H1 (cell line): ENCODE data around the gene SMAD6. TPM values are rescaled to one million over a fixed set of nuclear protein-coding genes. Genes with fewer than 3 reads are reported as not detected.
A peak's percentile ranks its signal among the peaks of the same experiment; 100 is the strongest.

Experiments used
- CTCF ChIA-PET: fragments of 300-600 bp; sonication (Branson Sonifier 250); formaldehyde crosslinking; loops from one replicate; lab custom pipeline; 2021; ENCODE audit not compliant: partially characterized antibody; lab: Charles Lee
- POLR2A ChIA-PET: fragments of 300-600 bp; sonication (Branson Sonifier 250); formaldehyde crosslinking; loops from one replicate; lab custom pipeline; 2021; ENCODE audit warnings: inconsistent platforms; ENCODE audit not compliant: partially characterized antibody; lab: Charles Lee
- DNase-seq, 2 experiments: peaks; one replicate each; pipeline versions ENCODE4 v3.0.0 to v3.0.0-alpha.2; 2010 to 2022; ENCODE audit warnings: low spot score in 2 of 2, low read depth in 1 of 2, mixed read lengths in 1 of 2
- FAIRE-seq: peaks from 2 replicates; lab custom pipeline; 2011; peaks lifted over from hg19 to GRCh38; lab: Jason Lieb, UNC
- H2AFZ ChIP-seq: 2 replicates; pipeline ENCODE4 v1.8.1; 2012; ENCODE audit warnings: low read length, inconsistent platforms
- H2AK5ac ChIP-seq: 2 replicates; pipeline ENCODE4 v1.6.1; 2013; ENCODE audit warnings: low read depth, low read length
- H2BK120ac ChIP-seq: replicated peaks from 2 replicates; pipeline ENCODE3; 2013; ENCODE audit warnings: low read depth, low read length, inconsistent platforms
- H2BK12ac ChIP-seq: 2 replicates; pipeline ENCODE4 v1.6.1; 2013; ENCODE audit warnings: low read depth, low read length
- H2BK15ac ChIP-seq: 2 replicates; pipeline ENCODE4 v1.6.1; 2013; ENCODE audit warnings: low read length
- H2BK20ac ChIP-seq: 2 replicates; pipeline ENCODE4 v1.6.1; 2013; ENCODE audit warnings: low read length
- H2BK5ac ChIP-seq: 2 replicates; pipeline ENCODE4 v1.6.1; 2013; ENCODE audit warnings: low read depth, low read length
- H3K14ac ChIP-seq: 2 replicates; pipeline ENCODE4 v1.6.1; 2013; ENCODE audit warnings: inconsistent platforms; ENCODE audit not compliant: insufficient read length
- H3K18ac ChIP-seq: 2 replicates; pipeline ENCODE4 v1.6.1; 2013; ENCODE audit warnings: low read length; ENCODE audit errors: extremely low read depth
- H3K23ac ChIP-seq: 2 replicates; pipeline ENCODE4 v1.6.1; 2013; ENCODE audit warnings: inconsistent platforms; ENCODE audit not compliant: insufficient read length
- H3K23me2 ChIP-seq: 2 replicates; pipeline ENCODE4 v1.6.1; 2013; ENCODE audit warnings: low read depth, low read length
- H3K27ac ChIP-seq: 2 replicates; pipeline ENCODE4 v1.6.1; 2011; ENCODE audit warnings: low read depth, low read length, inconsistent platforms
- H3K27me3 ChIP-seq, 4 experiments: replicated peaks in 1 of 4; 1 replicate in 1 of 4; 2 replicates in 3 of 4; pipeline versions ENCODE4 v1.6.1 to v1.8.1; 2011 to 2013; ENCODE audit warnings: low read length in 3 of 4, mild to moderate bottlenecking in 3 of 4, inconsistent platforms in 2 of 4, mixed read lengths in 2 of 4, moderate library complexity in 1 of 4; ENCODE audit not compliant: control insufficient read depth in 3 of 4, insufficient read depth in 3 of 4; ENCODE audit errors: extremely low read depth in 1 of 4
- H3K36me3 ChIP-seq, 4 experiments: 2 replicates each; pipeline versions ENCODE4 v1.6.1 to v1.8.1; 2011 to 2013; ENCODE audit warnings: mild to moderate bottlenecking in 4 of 4, low read length in 3 of 4, moderate library complexity in 2 of 4, control low read depth in 1 of 4, inconsistent platforms in 1 of 4; ENCODE audit not compliant: insufficient read depth in 4 of 4, control insufficient read depth in 2 of 4
- H3K4ac ChIP-seq: replicated peaks from 2 replicates; pipeline ENCODE3; 2013; ENCODE audit warnings: low read length, low read depth, mixed read lengths, inconsistent platforms; ENCODE audit not compliant: insufficient read length
- H3K4me1 ChIP-seq, 4 experiments: replicated peaks in 1 of 4; 1 replicate in 1 of 4; 2 replicates in 3 of 4; pipeline versions ENCODE4 v1.6.1 to v1.8.1; 2011 to 2013; ENCODE audit warnings: low read length in 3 of 4, inconsistent platforms in 2 of 4, mixed read lengths in 1 of 4; ENCODE audit not compliant: insufficient read depth in 4 of 4, control insufficient read depth in 3 of 4
- H3K4me2 ChIP-seq, 2 experiments: 2 replicates each; pipeline versions ENCODE4 v1.6.1 to v1.8.1; 2011 to 2013; ENCODE audit warnings: low read depth in 2 of 2, low read length in 2 of 2, control low read depth in 1 of 2, inconsistent platforms in 1 of 2, mild to moderate bottlenecking in 1 of 2; ENCODE audit not compliant: insufficient read depth in 1 of 2
- H3K4me3 ChIP-seq, 4 experiments: fragments of 200-600, 300-600 bp in 1 of 4; sonication (generic), shearing (Covaris generic), sonication (Bioruptor Twin) in 1 of 4; 2 replicates each; pipeline versions ENCODE4 v1.5.1 to v1.8.1; 2011 to 2016; ENCODE audit warnings: low read length in 4 of 4, low read depth in 3 of 4, control low read depth in 2 of 4, inconsistent platforms in 2 of 4, mild to moderate bottlenecking in 2 of 4, mixed read lengths in 1 of 4, moderate library complexity in 1 of 4; ENCODE audit not compliant: insufficient read depth in 2 of 4; ENCODE audit errors: extremely low read depth in 1 of 4
- H3K56ac ChIP-seq: replicated peaks from 2 replicates; pipeline ENCODE3; 2013; ENCODE audit warnings: low read depth, mild to moderate bottlenecking, mixed read lengths, low read length, inconsistent platforms; ENCODE audit not compliant: insufficient read length
- H3K79me1 ChIP-seq: 2 replicates; pipeline ENCODE4 v1.6.1; 2013; ENCODE audit warnings: low read depth, low read length, control low read depth
- H3K79me2 ChIP-seq, 2 experiments: 2 replicates each; pipeline versions ENCODE4 v1.6.1 to v1.8.1; 2012 to 2013; ENCODE audit warnings: low read length in 2 of 2, mild to moderate bottlenecking in 2 of 2, inconsistent platforms in 1 of 2; ENCODE audit not compliant: insufficient read depth in 2 of 2, control insufficient read depth in 1 of 2
- H3K9ac ChIP-seq, 4 experiments: replicated peaks in 1 of 4; 1 replicate in 1 of 4; 2 replicates in 3 of 4; pipeline versions ENCODE4 v1.6.1 to v1.8.1; 2011 to 2013; ENCODE audit warnings: low read depth in 3 of 4, low read length in 3 of 4, control low read depth in 2 of 4, mild to moderate bottlenecking in 2 of 4, moderate library complexity in 2 of 4, inconsistent platforms in 1 of 4; ENCODE audit errors: extremely low read depth in 1 of 4
- H3K9me3 ChIP-seq, 2 experiments: 2 replicates each; pipeline versions ENCODE4 v1.6.1 to v1.8.1; 2012 to 2013; ENCODE audit warnings: mild to moderate bottlenecking in 2 of 2, moderate library complexity in 2 of 2, control low read depth in 1 of 2, inconsistent platforms in 1 of 2, low read depth in 1 of 2, low read length in 1 of 2, mixed read lengths in 1 of 2; ENCODE audit not compliant: insufficient read depth in 2 of 2
- H4K20me1 ChIP-seq, 2 experiments: replicated peaks in 1 of 2; 2 replicates each; pipeline versions ENCODE3 to v1.8.1; 2011 to 2013; ENCODE audit warnings: inconsistent platforms in 2 of 2, low read length in 2 of 2, mild to moderate bottlenecking in 1 of 2; ENCODE audit not compliant: insufficient read depth in 2 of 2, control insufficient read depth in 1 of 2
- H4K5ac ChIP-seq: 2 replicates; pipeline ENCODE4 v1.6.1; 2013; ENCODE audit warnings: low read length, low read depth, mixed read lengths, inconsistent platforms; ENCODE audit not compliant: insufficient read length
- H4K8ac ChIP-seq: 2 replicates; pipeline ENCODE4 v1.8.0; 2013; ENCODE audit warnings: mild to moderate bottlenecking, moderate library complexity, low read length, inconsistent platforms; ENCODE audit not compliant: insufficient read depth; ENCODE audit errors: extremely low read depth
- H4K91ac ChIP-seq: replicated peaks from 2 replicates; pipeline ENCODE3; 2013; ENCODE audit warnings: low read length, mixed read lengths, inconsistent platforms; ENCODE audit not compliant: insufficient read length
- BACH1 ChIP-seq: IDR thresholded peaks from 2 replicates; pipeline ENCODE4 v1.6.1; 2012; ENCODE audit warnings: low read length, improper control_type of control experiment
- CHD1 ChIP-seq: IDR thresholded peaks from 2 replicates; pipeline ENCODE4 v1.6.1; 2012; ENCODE audit warnings: low read depth, low read length, improper control_type of control experiment
- HDAC2 ChIP-seq, 2 experiments: fragments of 300-600 bp in 1 of 2; sonication (generic) in 1 of 2; IDR thresholded peaks; 2 replicates each; pipeline ENCODE4 v1.6.1; 2011 to 2012; ENCODE audit warnings: low read depth in 2 of 2, low read length in 2 of 2, mild to moderate bottlenecking in 2 of 2, moderate library complexity in 2 of 2, borderline replicate concordance in 1 of 2, inconsistent platforms in 1 of 2
- KDM1A ChIP-seq: fragments of 200-600, 300-600 bp; sonication (generic); IDR thresholded peaks from 2 replicates; pipeline ENCODE4 v1.7.1; 2016; ENCODE audit warnings: mild to moderate bottlenecking, low read length, borderline replicate concordance
- KDM4A ChIP-seq: IDR thresholded peaks from one replicate; pipeline ENCODE4 v1.7.1; 2012; ENCODE audit warnings: low read depth, mild to moderate bottlenecking, moderate library complexity, low read length, inconsistent platforms; ENCODE audit not compliant: severe bottlenecking
- POLR2A ChIP-seq, 2 experiments: IDR thresholded peaks; 1 replicate in 1 of 2; 2 replicates in 1 of 2; pipeline ENCODE4 v1.6.1; 2011; ENCODE audit warnings: low read depth in 2 of 2, low read length in 2 of 2, mild to moderate bottlenecking in 2 of 2; ENCODE audit errors: control extremely low read depth in 1 of 2
- ZNF274 ChIP-seq: IDR thresholded peaks from 2 replicates; pipeline ENCODE4 v1.7.0; 2012; ENCODE audit warnings: low read length, borderline replicate concordance; ENCODE audit errors: extremely low read depth
- WGBS, 2 experiments: shearing (Covaris generic) in 1 of 2; methylation state at CpG; one replicate each; pipeline versions ENCODE4 v1.1.6 to v1.1.7; 2013 to 2015; ENCODE audit warnings: low lambda C conversion rate in 2 of 2, mixed read lengths in 2 of 2, inconsistent platforms in 1 of 2, low coverage in 1 of 2, missing lambda C conversion rate in 1 of 2; ENCODE audit not compliant: insufficient replicate concordance in 2 of 2, insufficient coverage in 1 of 2, insufficient read length in 1 of 2; ENCODE audit errors: extremely low coverage in 1 of 2, missing lambda C conversion rate in 1 of 2; 5-methylcytosine and 5-hydroxymethylcytosine counted together
- polyA plus RNA-seq, 7 experiments: library from polyadenylated mRNA; depleted of rRNA in 3 of 7; stranded (reverse) in 5 of 7; unstranded in 2 of 7; fragments of >200 nt in 5 of 7; fragments of 200-250 nt in 2 of 7; gene quantifications; 1 replicate in 5 of 7; 2 replicates in 1 of 7; 4 replicates in 1 of 7; pipeline versions ENCODE4 v1.2.1 to v1.2.3, GENCODE V29; 2011 to 2013; ENCODE audit warnings: missing spikeins in 2 of 7, mixed read lengths in 2 of 7
- total RNA-seq: library from RNA; stranded (reverse); fragmentation: NEBNext Ultra II Directional; extraction: Animal tissue kit (Norgen Biotek cat#: 25700); gene quantifications from 2 replicates; pipeline ENCODE4 v1.2.1, GENCODE V29; 2021
- TF ChIP-seq, protein P1 (sequence below): IDR thresholded peaks from 2 replicates; pipeline ENCODE4 v1.6.1; 2012; ENCODE audit warnings: low read length, inconsistent platforms
- TF ChIP-seq, protein P2 (sequence below), 3 experiments: IDR thresholded peaks; 1 replicate in 2 of 3; 2 replicates in 1 of 3; pipeline versions ENCODE4 v1.5.1 to v1.6.1; 2011; ENCODE audit warnings: low read length in 3 of 3, mild to moderate bottlenecking in 3 of 3, inconsistent platforms in 2 of 3, low read depth in 1 of 3, moderate library complexity in 1 of 3; ENCODE audit not compliant: insufficient read depth in 1 of 3; ENCODE audit errors: control extremely low read depth in 1 of 3

The SMAD6 gene
- total and polyA plus RNA-seq, 2 of the 8 experiments (the other 6 are each of a cell fraction or from before 2014, with no cell fraction given), result 1.8 to 7.0 TPM

DNA sequence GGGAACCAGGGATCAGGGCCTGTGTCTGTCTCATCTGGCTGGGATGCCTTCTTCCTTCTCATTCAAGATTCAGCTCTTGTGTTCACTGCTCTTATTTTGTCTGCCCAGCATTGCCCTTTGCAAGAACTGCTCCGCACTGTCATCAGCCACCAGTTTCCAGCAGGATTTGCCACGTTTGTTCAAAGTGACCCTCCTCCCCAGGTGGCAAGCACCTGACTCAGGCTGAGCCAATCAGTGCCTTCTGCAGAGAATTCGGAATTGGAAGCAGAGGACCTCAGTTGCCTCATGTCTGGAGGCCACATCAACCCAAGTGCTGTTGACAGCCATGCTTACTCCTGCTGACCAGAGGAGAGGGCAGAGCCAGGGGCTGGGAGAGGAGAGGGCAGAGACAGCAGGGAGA is 124.5 kb downstream of the SMAD6 start:
- Histone ChIP-seq H3K79me1 (no peaks in the 10 kb centered on the region), H3K56ac (no peak overlapping the region), H3K14ac (no peak overlapping the region), H3K27ac (no peak overlapping the region), H3K4me2 (no peak overlapping the region), H3K36me3 (no peaks in the 10 kb centered on the region; a peak in 1 of 8 replicates), H2AK5ac (no peak overlapping the region), H3K18ac (peak overlapping the region; percentile 44; the same call in 1 of the 2 replicates), H2BK120ac (no peak overlapping the region), H3K27me3 (no peaks in the 10 kb centered on the region), H3K79me2 (no peaks in the 10 kb centered on the region), H4K91ac (no peak overlapping the region), H3K4me1 (peaks cover 0 to 18% (median 7%) of the 10 kb centered on the region in 4 experiments; a peak in 6 of 7 replicates), H4K8ac (no peak overlapping the region; the same call in 1 of the 2 replicates), H3K9me3 (no peaks in the 10 kb centered on the region), H4K20me1 (no peaks in the 10 kb centered on the region), H4K5ac (no peak overlapping the region), H3K4ac (no peak overlapping the region), H3K4me3 (no peak overlapping the region), H2BK5ac (peak overlapping the region; percentile 62; the same call in 1 of the 2 replicates), H2BK20ac (peak overlapping the region; percentile 36; the same call in 1 of the 2 replicates), H2BK12ac (peak overlapping the region; percentile 52; the same call in 1 of the 2 replicates), H2AFZ (no peak overlapping the region), H3K23ac (no peak overlapping the region), H3K23me2 (no peaks in the 10 kb centered on the region), H2BK15ac (0 out of 2 replicates have a peak overlapping the region, but pooled peaks have one; percentile 3), H3K9ac (no peak overlapping the region)
- ChIA-PET CTCF (interaction anchor here (0.9 to 5.1 kb wide), 4 partner anchors 11 to 214 kb away, joined by 3 to 42 read pairs (median 19); no protein-coding TSS in a partner anchor), POLR2A (interaction anchor here (1.9 kb wide), 1 partner anchor 9 kb away, joined by 4 read pairs; no protein-coding TSS in a partner anchor)
- DNase-seq (no peak), FAIRE-seq (no peak)
- WGBS, 2 experiments, result 54% methylated on average over 3 of the region's 3 CpGs; no CpG with 5 or more reads in 1 of the 2 experiments
- TF ChIP-seq BACH1 (no peak), HDAC2 (IDR thresholded peaks at IDR 0.05; ENCODE audit: borderline replicate concordance in 1 of 2, low read depth in 2 of 2, low read length in 2 of 2) (no peak), ZNF274 (no peak), POLR2A (IDR thresholded peaks at IDR 0.05; ENCODE audit: control extremely low read depth in 1 of 2, low read depth in 2 of 2, low read length in 2 of 2) (no peak), KDM4A (no peak), CHD1 (no peak), KDM1A (no peak)
- TF ChIP-seq, protein P1, sequence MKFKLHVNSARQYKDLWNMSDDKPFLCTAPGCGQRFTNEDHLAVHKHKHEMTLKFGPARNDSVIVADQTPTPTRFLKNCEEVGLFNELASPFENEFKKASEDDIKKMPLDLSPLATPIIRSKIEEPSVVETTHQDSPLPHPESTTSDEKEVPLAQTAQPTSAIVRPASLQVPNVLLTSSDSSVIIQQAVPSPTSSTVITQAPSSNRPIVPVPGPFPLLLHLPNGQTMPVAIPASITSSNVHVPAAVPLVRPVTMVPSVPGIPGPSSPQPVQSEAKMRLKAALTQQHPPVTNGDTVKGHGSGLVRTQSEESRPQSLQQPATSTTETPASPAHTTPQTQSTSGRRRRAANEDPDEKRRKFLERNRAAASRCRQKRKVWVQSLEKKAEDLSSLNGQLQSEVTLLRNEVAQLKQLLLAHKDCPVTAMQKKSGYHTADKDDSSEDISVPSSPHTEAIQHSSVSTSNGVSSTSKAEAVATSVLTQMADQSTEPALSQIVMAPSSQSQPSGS, result no peak
- TF ChIP-seq, protein P2, sequence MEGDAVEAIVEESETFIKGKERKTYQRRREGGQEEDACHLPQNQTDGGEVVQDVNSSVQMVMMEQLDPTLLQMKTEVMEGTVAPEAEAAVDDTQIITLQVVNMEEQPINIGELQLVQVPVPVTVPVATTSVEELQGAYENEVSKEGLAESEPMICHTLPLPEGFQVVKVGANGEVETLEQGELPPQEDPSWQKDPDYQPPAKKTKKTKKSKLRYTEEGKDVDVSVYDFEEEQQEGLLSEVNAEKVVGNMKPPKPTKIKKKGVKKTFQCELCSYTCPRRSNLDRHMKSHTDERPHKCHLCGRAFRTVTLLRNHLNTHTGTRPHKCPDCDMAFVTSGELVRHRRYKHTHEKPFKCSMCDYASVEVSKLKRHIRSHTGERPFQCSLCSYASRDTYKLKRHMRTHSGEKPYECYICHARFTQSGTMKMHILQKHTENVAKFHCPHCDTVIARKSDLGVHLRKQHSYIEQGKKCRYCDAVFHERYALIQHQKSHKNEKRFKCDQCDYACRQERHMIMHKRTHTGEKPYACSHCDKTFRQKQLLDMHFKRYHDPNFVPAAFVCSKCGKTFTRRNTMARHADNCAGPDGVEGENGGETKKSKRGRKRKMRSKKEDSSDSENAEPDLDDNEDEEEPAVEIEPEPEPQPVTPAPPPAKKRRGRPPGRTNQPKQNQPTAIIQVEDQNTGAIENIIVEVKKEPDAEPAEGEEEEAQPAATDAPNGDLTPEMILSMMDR (IDR thresholded peaks at IDR 0.05; ENCODE audit: control extremely low read depth in 1 of 3, insufficient read depth in 1 of 3, low read depth in 1 of 3, low read length in 3 of 3), result no peak
